Activated CD4-positive, alpha-beta memory T cell treated with anti-CD3 and anti-CD28 coated beads for 36 hours (primary cell): ENCODE data around the gene MORN1. TPM values are rescaled to one million over a fixed set of nuclear protein-coding genes. Genes with fewer than 3 reads are reported as not detected.

Experiments used
- CTCF ChIA-PET: fragments of 350-600 bp; sonication (Branson Sonifier 250); formaldehyde crosslinking; loops from one replicate; lab custom pipeline; 2021; ENCODE audit warnings: antibody characterized with exemption, inconsistent platforms; lab: Charles Lee
- POLR2A ChIA-PET: fragments of 350-600 bp; sonication (Branson Sonifier 250); formaldehyde crosslinking; loops from one replicate; lab custom pipeline; 2021; ENCODE audit warnings: antibody characterized with exemption; lab: Charles Lee
- DNase-seq: peaks from one replicate; pipeline ENCODE4 v3.0.0-alpha.2; 2020
- H3K27ac Mint-ChIP-seq: one replicate; pipeline ENCODE4 v1.8.0; 2021; ENCODE audit warnings: mixed read lengths
- H3K27me3 Mint-ChIP-seq: one replicate; pipeline ENCODE4 v1.8.0; 2021; ENCODE audit warnings: mixed read lengths
- H3K36me3 Mint-ChIP-seq: one replicate; pipeline ENCODE4 v1.8.0; 2021; ENCODE audit warnings: mixed read lengths
- H3K4me1 Mint-ChIP-seq: one replicate; pipeline ENCODE4 v1.8.0; 2021; ENCODE audit warnings: low read depth, mixed read lengths
- H3K4me3 Mint-ChIP-seq: one replicate; pipeline ENCODE4 v1.8.0; 2021; ENCODE audit warnings: mild to moderate bottlenecking, mixed read lengths
- H3K9me3 Mint-ChIP-seq: one replicate; pipeline ENCODE4 v1.8.0; 2021; ENCODE audit warnings: mixed read lengths
- intact Hi-C: fragments of 100-400 bp; cut with micrococcal nuclease; formaldehyde crosslinking; loops from one replicate; pipeline ENCODE4 v1.15.1; 2023
- total RNA-seq, 2 experiments: library from RNA; stranded (reverse); gene quantifications; one replicate each; pipeline ENCODE4 v1.2.3, GENCODE V29; 2021

MORN1 gene
- total RNA-seq, 2 experiments from 2014 or later = 5.4 to 6.3 TPM

- Mint-ChIP-seq H3K4me1 (no peaks in the 10 kb centered on the region), H3K9me3 (no peaks in the 10 kb centered on the region), H3K27me3 (no peaks in the 10 kb centered on the region), H3K36me3 (peaks cover 1% of the 10 kb centered on the region), H3K4me3 (no peak overlapping the region), H3K27ac (no peak overlapping the region)
- no peak for DNase-seq
- ChIA-PET POLR2A (interaction anchor here (1.0 to 2.1 kb wide), 3 partner anchors 12 to 115 kb away, joined by 3 to 5 read pairs (median 3); no protein-coding TSS in a partner anchor), CTCF (interaction anchor here (0.7 to 5.1 kb wide), 3 partner anchors 78 to 118 kb away, joined by 3 to 49 read pairs (median 3); partner anchors contain the start of genes FAAP20, MORN1 and RER1)
- intact Hi-C loops = no loop called here
These were observed 77.6 kb downstream of the MORN1 start for GRCh38 chr1:2313651-2314261.

- Mint-ChIP-seq H3K4me3 (no peak overlapping the region), H3K4me1 (no peaks in the 10 kb centered on the region), H3K27ac (no peak overlapping the region), H3K36me3 (peaks cover 12% of the 10 kb centered on the region), H3K9me3 (no peaks in the 10 kb centered on the region), H3K27me3 (no peaks in the 10 kb centered on the region)
- CTCF ChIA-PET = interaction anchor here (0.7 to 5.1 kb wide), 7 partner anchors 21 to 118 kb away, joined by 3 to 49 read pairs (median 3); partner anchors contain the start of gene FAAP20
- DNase-seq = no peak
- POLR2A ChIA-PET = interaction anchor here (0.8 to 2.1 kb wide), 4 partner anchors 11 to 118 kb away, joined by 3 to 5 read pairs (median 3); no protein-coding TSS in a partner anchor
- intact Hi-C loops = no loop called here
These were observed 78.6 kb downstream of the MORN1 start for GRCh38 chr1:2312515-2313301.

GRCh38 chr1:2312160-2312514 lies 79.2 kb downstream of the MORN1 start:
- no peaks in the 10 kb centered on the region for H3K27me3 Mint-ChIP-seq
- H3K36me3 Mint-ChIP-seq = peaks cover 18% of the 10 kb centered on the region
- POLR2A ChIA-PET = interaction anchor here (0.8 to 2.1 kb wide), 3 partner anchors 83 to 117 kb away, joined by 3 to 5 read pairs (median 3); no protein-coding TSS in a partner anchor
- CTCF ChIA-PET = interaction anchor here (0.7 to 1.4 kb wide), 9 partner anchors 10 to 117 kb away, joined by 3 to 8 read pairs (median 3); partner anchors contain the start of gene FAAP20
- H3K9me3 Mint-ChIP-seq = no peaks in the 10 kb centered on the region
- intact Hi-C loops = no loop called here
- no peak for DNase-seq
- no peak overlapping the region for H3K27ac Mint-ChIP-seq
- no peaks in the 10 kb centered on the region for H3K4me1 Mint-ChIP-seq
- H3K4me3 Mint-ChIP-seq = no peak overlapping the region

- Mint-ChIP-seq H3K4me1 (no peaks in the 10 kb centered on the region), H3K36me3 (peaks cover 22% of the 10 kb centered on the region), H3K4me3 (no peak overlapping the region), H3K27me3 (no peaks in the 10 kb centered on the region), H3K27ac (no peak overlapping the region), H3K9me3 (no peaks in the 10 kb centered on the region)
- ChIA-PET CTCF (interaction anchor here (0.7 to 1.4 kb wide), 11 partner anchors 9 to 116 kb away, joined by 3 to 8 read pairs (median 3); partner anchors contain the start of gene FAAP20), POLR2A (interaction anchor here (0.8 to 1.2 kb wide), 3 partner anchors 82 to 116 kb away, joined by 3 to 4 read pairs (median 3); no protein-coding TSS in a partner anchor)
- intact Hi-C loops = no loop called here
- peak; percentile 68 for DNase-seq
These were observed 79.9 kb downstream of the MORN1 start for GRCh38 chr1:2311184-2312032.

GRCh38 chr1:2310332-2311183 lies 80.8 kb downstream of the MORN1 start:
- ChIA-PET CTCF (interaction anchor here (0.8 to 1.1 kb wide), 3 partner anchors 12 to 71 kb away, joined by 3 read pairs; no protein-coding TSS in a partner anchor), POLR2A (interaction anchor here (1.2 kb wide), 1 partner anchor 81 kb away, joined by 4 read pairs; no protein-coding TSS in a partner anchor)
- no peaks in the 10 kb centered on the region for H3K9me3 Mint-ChIP-seq
- no peak overlapping the region for H3K27ac Mint-ChIP-seq
- no peaks in the 10 kb centered on the region for H3K4me1 Mint-ChIP-seq
- H3K27me3 Mint-ChIP-seq = no peaks in the 10 kb centered on the region
- no peak for DNase-seq
- peaks cover 25% of the 10 kb centered on the region for H3K36me3 Mint-ChIP-seq
- intact Hi-C loops = no loop called here
- H3K4me3 Mint-ChIP-seq = no peak overlapping the region

- H3K27ac Mint-ChIP-seq = no peak overlapping the region
- peaks cover 36% of the 10 kb centered on the region for H3K36me3 Mint-ChIP-seq
- intact Hi-C loops = no loop called here
- no peaks in the 10 kb centered on the region for H3K4me1 Mint-ChIP-seq
- H3K9me3 Mint-ChIP-seq = no peaks in the 10 kb centered on the region
- no peaks in the 10 kb centered on the region for H3K27me3 Mint-ChIP-seq
- ChIA-PET POLR2A (no interaction called here), CTCF (interaction anchor here (1.1 kb wide), 1 partner anchor 113 kb away, joined by 3 read pairs; no protein-coding TSS in a partner anchor)
- H3K4me3 Mint-ChIP-seq = no peak overlapping the region
- DNase-seq = no peak
These were observed 82.5 kb downstream of the MORN1 start for GRCh38 chr1:2308844-2309243.

GRCh38 chr1:2307972-2308371 lies 83.4 kb downstream of the MORN1 start:
- Mint-ChIP-seq H3K4me3 (no peak overlapping the region), H3K9me3 (no peaks in the 10 kb centered on the region), H3K36me3 (peaks cover 44% of the 10 kb centered on the region), H3K27ac (no peak overlapping the region), H3K27me3 (no peaks in the 10 kb centered on the region), H3K4me1 (no peaks in the 10 kb centered on the region)
- intact Hi-C loops = no loop called here
- POLR2A ChIA-PET = no interaction called here
- CTCF ChIA-PET = no interaction called here
- no peak for DNase-seq

GRCh38 chr1:2307064-2307605 lies 84.2 kb downstream of the MORN1 start:
- Mint-ChIP-seq H3K9me3 (no peaks in the 10 kb centered on the region), H3K4me3 (no peak overlapping the region), H3K27ac (no peak overlapping the region), H3K36me3 (peaks cover 44% of the 10 kb centered on the region), H3K27me3 (no peaks in the 10 kb centered on the region), H3K4me1 (no peaks in the 10 kb centered on the region)
- POLR2A ChIA-PET = no interaction called here
- DNase-seq = no peak
- CTCF ChIA-PET = interaction anchor here (0.7 kb wide), 1 partner anchor 112 kb away, joined by 4 read pairs; the partner anchor contains the start of gene FAAP20
- intact Hi-C loops = no loop called here

GRCh38 chr1:2306151-2306978 lies 85.0 kb downstream of the MORN1 start:
- Mint-ChIP-seq H3K4me3 (no peak overlapping the region), H3K9me3 (no peaks in the 10 kb centered on the region), H3K27ac (no peak overlapping the region), H3K27me3 (no peaks in the 10 kb centered on the region), H3K4me1 (peaks cover 7% of the 10 kb centered on the region), H3K36me3 (peaks cover 44% of the 10 kb centered on the region)
- intact Hi-C loops = no loop called here
- DNase-seq = no peak
- ChIA-PET POLR2A (no interaction called here), CTCF (interaction anchor here (0.7 kb wide), 1 partner anchor 112 kb away, joined by 4 read pairs; the partner anchor contains the start of gene FAAP20)
